Neural cell (in vitro differentiated cells): Measurements from ENCODE around the gene CTU1. TPM values are rescaled to one million over a fixed set of nuclear protein-coding genes. Genes with fewer than 3 reads are reported as not detected.

Experiments used
- H2AFZ ChIP-seq: fragments of 200-600, 300-800 bp; sonication (generic), shearing (Covaris generic); 2 replicates; pipeline ENCODE4 v1.6.0; 2014; ENCODE audit warnings: low read depth, mild to moderate bottlenecking, antibody characterized with exemption, low read length, moderate library complexity
- H3F3A ChIP-seq: fragments of 200-600 bp; shearing (Covaris generic); 2 replicates; pipeline ENCODE4 v1.6.1; 2016; ENCODE audit warnings: mild to moderate bottlenecking, moderate library complexity, mixed read lengths, antibody characterized with exemption, low read length; ENCODE audit not compliant: insufficient read depth, poor library complexity, severe bottlenecking
- H3K27ac ChIP-seq: fragments of 200-600, 300-800 bp; sonication (generic), shearing (Covaris generic); 2 replicates; pipeline ENCODE4 v1.5.1; 2014; ENCODE audit warnings: mild to moderate bottlenecking, low read length, moderate library complexity
- H3K27me3 ChIP-seq: fragments of 300-800, 200-600 bp; sonication (generic), shearing (Covaris generic); 2 replicates; pipeline ENCODE4 v1.6.0; 2014; ENCODE audit warnings: mild to moderate bottlenecking, low read depth, low read length, moderate library complexity; ENCODE audit not compliant: insufficient read depth
- H3K36me3 ChIP-seq: fragments of 300-800, 200-600 bp; sonication (generic), shearing (Covaris generic); 2 replicates; pipeline ENCODE4 v1.5.1; 2014; ENCODE audit warnings: mild to moderate bottlenecking, antibody characterized with exemption, low read length, moderate library complexity; ENCODE audit not compliant: insufficient read depth
- H3K4me2 ChIP-seq: fragments of 300-800, 200-600 bp; sonication (generic), shearing (Covaris generic); 2 replicates; pipeline ENCODE4 v1.6.0; 2014; ENCODE audit warnings: mild to moderate bottlenecking, low read length
- H3K4me3 ChIP-seq: fragments of 300-800, 200-600 bp; sonication (generic), shearing (Covaris generic); 2 replicates; pipeline ENCODE4 v1.5.1; 2014; ENCODE audit warnings: mild to moderate bottlenecking, low read length, moderate library complexity
- H3K79me2 ChIP-seq: fragments of 200-600 bp; shearing (Covaris generic); replicated peaks from 2 replicates; pipeline ENCODE4 v1.6.0; 2014; ENCODE audit warnings: mild to moderate bottlenecking, low read length, moderate library complexity; ENCODE audit not compliant: insufficient read depth
- H3K9ac ChIP-seq: fragments of 300-800, 200-600 bp; sonication (generic), shearing (Covaris generic); 2 replicates; pipeline ENCODE4 v1.6.1; 2016; ENCODE audit warnings: mild to moderate bottlenecking, low read length, mixed read lengths
- H3K9me2 ChIP-seq: fragments of 200-600 bp; shearing (Covaris generic); 2 replicates; pipeline ENCODE4 v1.6.1; 2016; ENCODE audit warnings: mild to moderate bottlenecking, low read length, mixed read lengths; ENCODE audit not compliant: insufficient read depth
- H3K9me3 ChIP-seq: fragments of 200-600, 300-800 bp; sonication (generic), shearing (Covaris generic); 2 replicates; pipeline ENCODE4 v1.6.1; 2016; ENCODE audit warnings: mild to moderate bottlenecking, mixed run types, low read length, moderate library complexity, mixed read lengths
- H4K20me1 ChIP-seq: fragments of 200-600 bp; shearing (Covaris generic); 2 replicates; pipeline ENCODE4 v1.6.1; 2016; ENCODE audit warnings: mild to moderate bottlenecking, mixed run types; ENCODE audit not compliant: insufficient read depth
- EP300 ChIP-seq: fragments of 450-650 bp; conservative IDR thresholded peaks from 2 replicates; pipeline ENCODE4 v1.6.1; 2014; ENCODE audit warnings: antibody characterized with exemption, mild to moderate bottlenecking, moderate library complexity; ENCODE audit not compliant: poor library complexity, severe bottlenecking
- EZH2 ChIP-seq: fragments of 200-600, 300-800 bp; shearing (Covaris generic), sonication (generic); IDR thresholded peaks from 2 replicates; pipeline ENCODE4 v1.6.1; 2014; ENCODE audit warnings: antibody characterized with exemption, low read length, borderline replicate concordance, mild to moderate bottlenecking; ENCODE audit not compliant: insufficient read depth, poor library complexity, severe bottlenecking
- MXI1 ChIP-seq: fragments of 450-650 bp; conservative IDR thresholded peaks from 2 replicates; pipeline ENCODE4 v1.6.1; 2014; ENCODE audit warnings: antibody characterized with exemption, mild to moderate bottlenecking; ENCODE audit not compliant: poor library complexity, severe bottlenecking
- POLR2AphosphoS5 ChIP-seq: IDR thresholded peaks from 2 replicates; pipeline ENCODE4 v1.6.1; 2012
- RAD21 ChIP-seq: fragments of 450-650 bp; conservative IDR thresholded peaks from 2 replicates; pipeline ENCODE4 v1.6.1; 2014; ENCODE audit warnings: antibody characterized with exemption, mild to moderate bottlenecking, moderate library complexity
- SMC3 ChIP-seq: fragments of 450-650 bp; conservative IDR thresholded peaks from 2 replicates; pipeline ENCODE4 v1.6.1; 2014; ENCODE audit warnings: antibody characterized with exemption, mild to moderate bottlenecking, moderate library complexity; ENCODE audit not compliant: poor library complexity
- TAF1 ChIP-seq: IDR thresholded peaks from 2 replicates; pipeline ENCODE4 v1.6.1; 2012; ENCODE audit warnings: low read depth
- polyA plus RNA-seq: library from polyadenylated mRNA; depleted of rRNA; stranded (reverse); fragments of >200 nt; gene quantifications from 2 replicates; pipeline ENCODE4 v1.2.3, GENCODE V29; 2014
- TF ChIP-seq, protein P1 (sequence below): IDR thresholded peaks from 2 replicates; pipeline ENCODE4 v1.6.1; 2012; ENCODE audit warnings: borderline replicate concordance
- TF ChIP-seq, protein P2 (sequence below): fragments of 450-650 bp; IDR thresholded peaks from 2 replicates; pipeline ENCODE4 v1.5.1; 2014; ENCODE audit warnings: antibody characterized with exemption, mild to moderate bottlenecking, moderate library complexity; ENCODE audit not compliant: poor library complexity, severe bottlenecking

CTU1 gene
- polyA plus RNA-seq, 1 donor from 2014 or later = 12.6 TPM

DNA sequence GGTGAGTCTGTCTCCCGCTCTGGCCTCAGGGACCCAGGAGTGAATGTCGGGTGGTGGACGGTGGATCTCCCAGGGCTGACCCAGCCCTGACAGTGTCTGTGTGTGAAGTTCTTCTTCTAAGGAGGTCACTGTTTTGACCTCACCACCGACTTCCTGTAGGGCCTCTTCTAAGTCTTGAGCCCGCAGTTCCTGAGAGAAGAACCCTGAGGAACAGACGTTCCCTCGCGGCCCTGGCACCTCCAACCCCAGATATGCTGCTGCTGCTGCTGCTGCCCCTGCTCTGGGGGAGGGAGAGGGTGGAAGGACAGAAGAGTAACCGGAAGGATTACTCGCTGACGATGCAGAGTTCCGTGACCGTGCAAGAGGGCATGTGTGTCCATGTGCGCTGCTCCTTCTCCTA lies 33.9 kb upstream of the CTU1 start, which contains the start of gene SIGLEC7:
SIGLEC7 (plus strand) TSS at position 183 of the 400 bp plus-strand sequence; CDS start at position 252, 69 bp downstream.
- H3K27ac ChIP-seq = no peak within 1 kb of the TSS

DNA sequence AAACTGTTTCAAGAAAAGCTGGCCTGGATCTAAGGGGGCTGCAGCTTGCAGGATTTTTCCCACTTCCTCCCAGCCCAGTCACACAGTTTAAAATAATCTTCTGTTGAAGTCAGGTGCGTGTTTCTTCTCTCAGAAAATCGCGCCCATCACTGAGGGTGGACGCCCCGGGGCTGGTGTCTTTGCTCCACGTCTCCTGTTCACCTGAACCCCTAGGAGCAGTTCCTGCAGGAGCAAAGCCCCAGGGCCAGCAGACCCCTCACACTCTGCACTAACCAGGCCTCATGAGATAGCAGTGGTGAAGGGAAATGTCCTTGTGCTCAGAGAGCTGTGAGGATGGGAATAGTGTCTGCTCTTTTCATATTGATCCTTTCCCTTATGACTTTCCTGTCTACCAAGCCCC lies 33.0 kb upstream of the CTU1 start:
- no peak overlapping the region for H3K9ac ChIP-seq
- H3K27ac ChIP-seq = no peak overlapping the region
- H3K9me3 ChIP-seq = no peaks in the 10 kb centered on the region
- no peaks in the 10 kb centered on the region for H3K36me3 ChIP-seq
- H4K20me1 ChIP-seq = no peaks in the 10 kb centered on the region
- no peaks in the 10 kb centered on the region for H3K79me2 ChIP-seq
- no peaks in the 10 kb centered on the region for H3K9me2 ChIP-seq
- no peak overlapping the region for H3K4me2 ChIP-seq
- no peak for TF ChIP-seq EZH2
- no peak for TF ChIP-seq TAF1
- no peak for TF ChIP-seq SMC3
- no peak for TF ChIP-seq RAD21
- TF ChIP-seq EP300 = no peak
- TF ChIP-seq MXI1 = no peak
- TF ChIP-seq, protein P1, sequence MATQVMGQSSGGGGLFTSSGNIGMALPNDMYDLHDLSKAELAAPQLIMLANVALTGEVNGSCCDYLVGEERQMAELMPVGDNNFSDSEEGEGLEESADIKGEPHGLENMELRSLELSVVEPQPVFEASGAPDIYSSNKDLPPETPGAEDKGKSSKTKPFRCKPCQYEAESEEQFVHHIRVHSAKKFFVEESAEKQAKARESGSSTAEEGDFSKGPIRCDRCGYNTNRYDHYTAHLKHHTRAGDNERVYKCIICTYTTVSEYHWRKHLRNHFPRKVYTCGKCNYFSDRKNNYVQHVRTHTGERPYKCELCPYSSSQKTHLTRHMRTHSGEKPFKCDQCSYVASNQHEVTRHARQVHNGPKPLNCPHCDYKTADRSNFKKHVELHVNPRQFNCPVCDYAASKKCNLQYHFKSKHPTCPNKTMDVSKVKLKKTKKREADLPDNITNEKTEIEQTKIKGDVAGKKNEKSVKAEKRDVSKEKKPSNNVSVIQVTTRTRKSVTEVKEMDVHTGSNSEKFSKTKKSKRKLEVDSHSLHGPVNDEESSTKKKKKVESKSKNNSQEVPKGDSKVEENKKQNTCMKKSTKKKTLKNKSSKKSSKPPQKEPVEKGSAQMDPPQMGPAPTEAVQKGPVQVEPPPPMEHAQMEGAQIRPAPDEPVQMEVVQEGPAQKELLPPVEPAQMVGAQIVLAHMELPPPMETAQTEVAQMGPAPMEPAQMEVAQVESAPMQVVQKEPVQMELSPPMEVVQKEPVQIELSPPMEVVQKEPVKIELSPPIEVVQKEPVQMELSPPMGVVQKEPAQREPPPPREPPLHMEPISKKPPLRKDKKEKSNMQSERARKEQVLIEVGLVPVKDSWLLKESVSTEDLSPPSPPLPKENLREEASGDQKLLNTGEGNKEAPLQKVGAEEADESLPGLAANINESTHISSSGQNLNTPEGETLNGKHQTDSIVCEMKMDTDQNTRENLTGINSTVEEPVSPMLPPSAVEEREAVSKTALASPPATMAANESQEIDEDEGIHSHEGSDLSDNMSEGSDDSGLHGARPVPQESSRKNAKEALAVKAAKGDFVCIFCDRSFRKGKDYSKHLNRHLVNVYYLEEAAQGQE = no peak
- no peak for TF ChIP-seq POLR2AphosphoS5
- TF ChIP-seq, protein P2, sequence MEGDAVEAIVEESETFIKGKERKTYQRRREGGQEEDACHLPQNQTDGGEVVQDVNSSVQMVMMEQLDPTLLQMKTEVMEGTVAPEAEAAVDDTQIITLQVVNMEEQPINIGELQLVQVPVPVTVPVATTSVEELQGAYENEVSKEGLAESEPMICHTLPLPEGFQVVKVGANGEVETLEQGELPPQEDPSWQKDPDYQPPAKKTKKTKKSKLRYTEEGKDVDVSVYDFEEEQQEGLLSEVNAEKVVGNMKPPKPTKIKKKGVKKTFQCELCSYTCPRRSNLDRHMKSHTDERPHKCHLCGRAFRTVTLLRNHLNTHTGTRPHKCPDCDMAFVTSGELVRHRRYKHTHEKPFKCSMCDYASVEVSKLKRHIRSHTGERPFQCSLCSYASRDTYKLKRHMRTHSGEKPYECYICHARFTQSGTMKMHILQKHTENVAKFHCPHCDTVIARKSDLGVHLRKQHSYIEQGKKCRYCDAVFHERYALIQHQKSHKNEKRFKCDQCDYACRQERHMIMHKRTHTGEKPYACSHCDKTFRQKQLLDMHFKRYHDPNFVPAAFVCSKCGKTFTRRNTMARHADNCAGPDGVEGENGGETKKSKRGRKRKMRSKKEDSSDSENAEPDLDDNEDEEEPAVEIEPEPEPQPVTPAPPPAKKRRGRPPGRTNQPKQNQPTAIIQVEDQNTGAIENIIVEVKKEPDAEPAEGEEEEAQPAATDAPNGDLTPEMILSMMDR = no peak
- no peaks in the 10 kb centered on the region for H3F3A ChIP-seq
- no peak overlapping the region for H2AFZ ChIP-seq
- H3K27me3 ChIP-seq = no peaks in the 10 kb centered on the region
- H3K4me3 ChIP-seq = no peak overlapping the region

More for the DNA sequence above, 33.9 kb upstream of the CTU1 start, which contains the start of gene SIGLEC7:
- Histone ChIP-seq H3K9me2 (no peaks in the 10 kb centered on the region), H4K20me1 (no peaks in the 10 kb centered on the region), H3F3A (no peaks in the 10 kb centered on the region), H3K9me3 (no peaks in the 10 kb centered on the region), H3K4me2 (no peak within 1 kb of the TSS), H3K9ac (no peak within 1 kb of the TSS), H2AFZ (no peak within 1 kb of the TSS), H3K36me3 (no peaks in the 10 kb centered on the region), H3K79me2 (no peaks in the 10 kb centered on the region), H3K4me3 (no peak within 1 kb of the TSS), H3K27me3 (no peaks in the 10 kb centered on the region)
- TF ChIP-seq POLR2AphosphoS5 (no peak), RAD21 (no peak), SMC3 (no peak), TAF1 (no peak), EP300 (no peak), EZH2 (no peak), MXI1 (no peak)
- TF ChIP-seq, protein P2 = no peak
- TF ChIP-seq, protein P1 = no peak
